HL-60 (cell line): ENCODE results near the gene PDCD6IP.

ENCODE experiments used
- CTCF ChIP-seq: IDR thresholded peaks from one replicate; pipeline ENCODE4 v1.5.1; 2011; ENCODE audit warnings: low read length, control low read depth, inconsistent platforms; ENCODE audit not compliant: insufficient read depth
- GABPA ChIP-seq: IDR thresholded peaks from 2 replicates; pipeline ENCODE4 v1.6.1; 2012; ENCODE audit warnings: low read depth
- POLR2AphosphoS5 ChIP-seq: IDR thresholded peaks from 2 replicates; pipeline ENCODE4 v1.6.1; 2012; ENCODE audit warnings: low read depth
- REST ChIP-seq: IDR thresholded peaks from 2 replicates; pipeline ENCODE4 v1.6.1; 2012; ENCODE audit warnings: low read depth; ENCODE audit not compliant: insufficient replicate concordance

GRCh38 chr3:33915796-33916546 is 117.5 kb downstream of the PDCD6IP start:
- no peak for TF ChIP-seq CTCF
- TF ChIP-seq POLR2AphosphoS5 = no peak
- TF ChIP-seq REST = no peak
- no peak for TF ChIP-seq GABPA
